Right lung (tissue), 5 donors: ENCODE results near the gene RABGAP1L. TPM values are rescaled to one million over a fixed set of nuclear protein-coding genes. Genes with fewer than 3 reads are reported as not detected.
"Not testable (repeated sequence)": the region's sequence is repeated elsewhere in the genome, so short reads cannot be mapped to it uniquely, and the experiment has no call there.

ENCODE experiments used
- DNase-seq, 2 donors: peaks; one replicate each; pipeline ENCODE4 v3.0.0-alpha.2; 2013
- polyA plus RNA-seq, 5 donors: library from polyadenylated mRNA; unstranded; fragments of 120-200 nt; gene quantifications; one replicate each; pipeline versions ENCODE4 v1.2.1 to v1.2.3, GENCODE V29; 2013; ENCODE audit warnings: inconsistent platforms in 1 of 5, low replicate concordance in 1 of 5; ENCODE audit not compliant: insufficient read length in 5 of 5, insufficient read depth in 1 of 5

The RABGAP1L gene
- polyA plus RNA-seq, 5 donors, result 27.7 to 49.6 (median 45.4) TPM

DNA sequence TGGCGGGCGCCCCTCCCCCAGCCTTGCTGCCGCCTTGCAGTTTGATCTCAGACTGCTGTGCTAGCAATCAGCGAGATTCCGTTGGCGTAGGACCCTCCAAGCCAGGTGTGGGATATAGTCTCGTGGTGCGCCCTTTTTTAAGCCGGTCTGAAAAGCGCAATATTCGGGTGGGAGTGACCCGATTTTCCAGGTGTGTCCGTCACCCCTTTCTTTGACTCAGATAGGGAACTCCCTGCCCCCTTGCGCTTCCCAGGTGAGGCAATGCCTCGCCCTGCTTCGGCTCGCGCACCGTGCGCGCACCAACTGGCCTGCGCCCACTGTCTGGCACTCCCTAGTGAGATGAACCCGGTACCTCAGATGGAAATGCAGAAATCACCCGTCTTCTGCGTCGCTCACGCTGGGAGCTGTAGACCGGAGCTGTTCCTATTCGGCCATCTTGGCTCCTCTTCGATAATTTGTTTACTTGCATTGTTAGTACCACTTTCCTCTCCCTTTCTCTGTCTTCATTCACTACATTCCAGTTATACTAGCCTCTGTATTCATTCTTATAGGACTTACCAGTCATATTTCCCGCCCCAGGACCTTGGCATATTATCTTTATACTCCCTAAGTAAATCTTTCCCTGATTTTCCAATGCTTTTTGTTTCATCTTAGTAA lies 79.7 kb downstream of the RABGAP1L start:
- not testable (repeated sequence) for DNase-seq

DNA sequence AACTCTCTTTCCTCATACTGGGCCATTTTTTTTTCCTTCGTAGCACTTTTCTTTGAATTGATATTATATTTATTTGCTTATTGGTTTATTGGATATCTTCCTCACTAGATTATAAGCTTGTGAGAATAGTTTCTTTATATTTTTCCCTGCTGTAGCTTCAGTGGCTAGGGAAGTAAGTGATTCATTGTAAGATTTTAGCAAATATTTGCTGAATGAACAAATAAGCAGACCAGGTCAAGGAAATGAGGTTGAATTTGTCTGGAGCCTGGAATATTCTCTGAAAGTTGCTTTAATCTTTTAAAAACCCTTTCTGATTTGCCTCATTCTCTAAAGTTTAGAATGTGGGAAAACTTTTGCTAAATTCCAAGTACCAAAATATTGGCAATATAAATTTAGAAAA lies 80.2 kb downstream of the RABGAP1L start:
- no peak for DNase-seq

DNA sequence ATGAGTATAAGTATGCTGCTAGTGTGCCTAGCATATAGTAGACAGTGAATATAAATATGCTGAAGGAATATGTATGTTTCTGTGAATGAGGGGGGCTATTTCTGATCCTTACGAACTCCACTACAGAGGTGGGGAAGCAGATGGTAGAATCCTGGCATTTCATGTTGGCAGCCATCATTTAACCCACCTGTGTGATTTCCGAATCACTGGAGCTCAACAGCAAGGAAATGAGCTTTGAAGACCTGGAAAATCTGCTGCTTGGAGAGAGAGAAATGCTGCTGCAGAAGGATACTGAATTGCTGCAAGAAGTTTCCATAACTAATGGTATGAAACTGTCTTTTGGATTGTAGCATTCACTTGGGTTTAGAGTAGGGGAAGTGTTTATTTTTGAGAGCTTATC lies 83.5 kb downstream of the RABGAP1L start:
- DNase-seq, result no peak

DNA sequence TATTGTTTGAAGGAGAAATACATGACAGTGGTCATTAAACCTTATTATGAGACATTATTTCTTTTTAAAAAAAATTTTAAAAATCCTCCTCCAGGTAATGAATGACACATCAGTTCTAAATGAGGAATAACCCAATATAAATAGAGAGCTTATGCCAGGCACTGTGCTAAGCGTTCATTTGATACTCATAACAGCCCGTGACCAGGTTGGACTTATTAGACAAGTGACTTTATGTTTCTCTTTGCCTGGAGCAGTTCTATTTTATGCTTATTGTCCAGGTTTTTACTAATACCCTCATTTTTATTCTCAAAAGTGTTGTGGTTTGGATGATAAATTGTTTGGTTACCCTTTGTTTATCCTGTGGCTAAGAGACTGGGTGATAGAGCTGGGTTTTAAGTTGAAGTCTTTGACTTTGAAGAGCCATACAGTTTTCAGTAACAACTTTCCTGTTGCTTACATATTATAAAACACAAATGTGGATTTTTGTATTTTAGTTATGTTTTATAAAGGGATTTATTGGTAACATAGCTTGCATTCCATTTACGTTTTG lies 84.2 kb downstream of the RABGAP1L start:
- no peak for DNase-seq

DNA sequence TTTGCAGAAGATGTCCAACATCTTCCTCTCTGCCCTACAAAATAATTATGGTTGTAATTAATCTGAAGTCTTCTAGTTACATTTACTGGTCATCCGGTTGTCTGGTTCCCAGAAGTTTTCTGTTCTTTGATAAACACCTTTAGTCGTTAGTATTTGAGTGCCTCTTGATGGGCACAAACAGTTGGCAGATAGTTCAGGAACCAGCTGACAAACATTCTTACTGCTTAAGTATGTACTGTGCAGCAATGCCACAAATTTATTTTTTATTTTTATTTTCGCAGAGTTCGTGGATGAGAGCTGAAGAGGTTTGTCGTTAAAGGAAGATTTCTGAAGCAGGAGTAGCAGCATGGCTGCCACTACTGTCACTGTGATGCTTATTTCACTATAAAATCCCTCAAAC lies 84.7 kb downstream of the RABGAP1L start:
- DNase-seq, result no peak

DNA sequence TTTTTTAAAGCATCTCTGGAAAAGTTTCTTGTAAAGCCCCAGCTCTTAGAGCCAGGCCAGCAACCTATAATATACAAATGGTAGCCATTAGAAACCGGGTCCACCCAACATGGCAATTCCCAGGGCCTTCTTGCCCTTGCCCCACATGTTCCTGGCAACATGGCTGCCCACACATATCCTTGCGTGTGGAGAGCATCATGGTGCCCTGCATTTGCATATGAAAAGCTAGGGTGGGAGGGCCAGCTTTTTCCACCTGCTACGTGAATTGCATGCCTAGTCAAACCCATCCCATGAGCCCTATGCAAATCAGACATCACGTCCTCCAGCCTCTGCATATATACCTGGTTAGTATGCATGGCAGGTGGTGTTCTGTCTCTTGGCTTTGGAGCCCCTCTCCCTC lies 88.2 kb downstream of the RABGAP1L start:
- no peak for DNase-seq

DNA sequence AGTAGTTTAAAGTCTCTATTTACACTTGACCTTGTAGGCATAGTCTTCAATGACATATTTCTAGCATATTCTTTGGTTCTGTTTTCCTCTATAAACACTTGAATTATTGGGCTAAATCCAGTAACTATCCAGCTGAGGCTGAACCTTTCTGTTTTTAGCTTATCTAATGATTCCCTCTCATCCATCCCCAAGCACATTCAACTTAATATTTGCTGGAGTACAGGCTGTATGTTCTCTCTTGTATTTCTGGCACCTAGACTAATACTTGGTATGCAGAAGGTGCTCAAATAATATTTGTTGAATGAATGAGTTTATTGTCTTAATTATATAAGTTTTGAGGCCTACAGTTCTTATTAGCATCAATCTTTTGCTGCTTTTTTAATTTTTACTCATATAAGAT lies 88.7 kb downstream of the RABGAP1L start:
- DNase-seq, result no peak

DNA sequence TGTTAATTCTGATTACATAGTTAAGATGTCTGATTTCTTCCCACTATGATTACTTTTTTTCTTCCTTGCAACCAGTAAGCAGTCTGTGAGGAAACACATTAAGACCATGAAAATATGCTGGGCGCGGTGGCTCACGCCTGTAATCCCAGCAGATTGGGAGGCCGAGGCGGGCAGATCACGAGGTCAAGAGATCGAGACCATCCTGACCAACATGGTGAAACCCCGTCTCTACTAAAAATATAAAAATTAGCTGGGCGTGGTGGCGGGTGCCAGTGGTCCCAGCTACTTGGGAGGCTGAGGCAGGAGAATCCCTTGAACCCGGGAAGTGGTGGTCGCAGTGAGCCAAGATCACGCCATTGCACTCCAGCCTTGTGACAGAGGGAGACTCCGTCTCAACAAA lies 97.1 kb downstream of the RABGAP1L start:
- not testable (repeated sequence) for DNase-seq

DNA sequence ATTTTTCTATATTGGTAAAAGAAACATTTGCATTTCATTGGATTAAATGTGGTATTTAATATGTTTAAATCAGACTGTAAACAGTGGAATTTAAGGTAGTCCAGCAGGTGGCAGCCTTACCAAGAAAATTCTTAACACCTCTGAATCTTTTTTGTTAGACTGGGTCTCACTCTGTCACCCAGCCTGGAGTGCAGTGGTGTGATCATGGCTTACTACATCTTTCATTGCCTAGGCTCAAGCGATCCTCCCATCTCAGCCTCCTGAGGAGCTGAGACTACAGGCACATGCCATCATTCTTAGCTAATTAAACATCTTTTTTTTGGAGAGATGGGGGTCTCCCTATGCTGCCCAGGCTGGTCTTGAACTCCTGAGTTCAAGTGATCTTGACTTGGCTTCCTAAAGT lies 98.8 kb downstream of the RABGAP1L start:
- no peak for DNase-seq

DNA sequence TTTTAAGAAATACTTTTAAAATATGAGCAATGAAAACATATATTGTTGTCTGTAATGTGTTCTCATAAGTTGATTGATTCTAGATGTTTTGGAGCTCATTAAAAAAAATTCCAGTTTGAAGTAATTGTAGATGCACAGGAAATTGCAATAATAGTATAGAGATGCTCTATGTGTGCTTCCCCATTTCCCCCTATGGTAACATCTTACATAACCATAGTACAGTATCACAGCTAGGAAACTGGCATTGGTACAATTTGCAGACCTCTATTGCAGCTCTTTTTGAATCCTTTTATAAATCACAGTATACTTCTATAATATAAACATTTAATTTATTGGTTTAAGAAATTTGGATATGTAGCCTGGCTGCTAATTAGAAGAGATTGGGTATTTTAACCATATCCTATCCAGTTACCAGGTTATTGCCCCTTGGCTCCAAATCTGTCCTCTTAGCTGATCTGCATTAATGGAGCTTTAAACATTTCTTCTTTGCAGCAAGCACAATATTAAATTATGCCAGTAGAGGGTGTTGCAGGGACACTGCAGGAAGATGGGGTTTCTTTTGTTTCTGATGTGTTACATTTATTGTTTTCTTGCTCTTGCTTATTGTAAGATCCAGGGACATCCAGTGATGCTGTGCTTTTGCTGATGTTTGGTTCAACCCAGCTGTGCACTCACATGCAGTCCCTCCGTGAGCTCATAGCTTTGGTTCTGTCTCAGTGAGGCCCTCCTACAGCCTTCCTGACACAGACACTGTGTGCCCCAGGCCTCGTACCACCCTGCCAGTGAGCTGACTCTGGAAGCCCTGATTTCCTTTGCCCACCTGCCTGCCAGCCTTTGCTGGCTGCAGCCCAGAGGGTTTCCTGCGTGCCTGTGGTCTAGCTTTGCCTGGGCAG lies 103.3 kb downstream of the RABGAP1L start:
- DNase-seq, result peak; percentile 32 to 55

DNA sequence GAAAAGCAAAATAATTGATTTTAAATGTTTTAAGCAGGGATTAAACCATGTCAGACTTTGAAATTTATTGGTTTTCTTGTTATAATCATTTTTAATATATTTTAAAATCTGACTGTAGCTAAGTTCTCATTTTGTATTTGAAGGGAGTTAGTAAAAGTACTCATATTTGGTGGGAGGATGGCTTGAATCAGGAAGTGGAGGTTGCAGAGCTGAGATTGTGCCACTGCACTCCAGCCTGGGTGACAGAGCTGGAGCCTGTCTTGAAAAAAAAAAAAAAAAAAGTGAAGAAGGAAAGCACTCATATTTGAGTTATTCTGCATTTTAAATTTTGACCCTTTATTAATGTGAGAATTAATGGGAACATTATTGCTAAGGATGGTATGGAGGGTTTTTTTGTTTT lies 106.0 kb downstream of the RABGAP1L start:
- DNase-seq, result no peak

DNA sequence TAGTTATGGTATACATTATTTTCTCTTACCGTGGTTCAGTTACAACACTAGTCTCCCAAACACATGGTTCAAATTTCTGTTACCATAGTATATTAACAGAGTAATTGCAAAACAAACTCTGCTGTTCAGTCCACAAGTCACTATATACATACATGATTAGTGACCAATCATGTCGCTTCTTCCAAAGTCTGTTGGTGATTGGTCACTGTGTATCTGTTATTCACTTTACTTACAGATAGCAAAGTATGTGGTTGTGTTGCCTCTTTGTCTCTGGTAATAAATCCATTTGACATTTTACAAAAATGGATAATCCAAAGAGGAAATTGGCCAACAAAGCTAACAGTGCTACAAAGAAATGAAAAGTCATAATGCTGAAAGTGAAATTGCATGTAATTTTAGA lies 107.2 kb downstream of the RABGAP1L start:
- DNase-seq, result no peak

DNA sequence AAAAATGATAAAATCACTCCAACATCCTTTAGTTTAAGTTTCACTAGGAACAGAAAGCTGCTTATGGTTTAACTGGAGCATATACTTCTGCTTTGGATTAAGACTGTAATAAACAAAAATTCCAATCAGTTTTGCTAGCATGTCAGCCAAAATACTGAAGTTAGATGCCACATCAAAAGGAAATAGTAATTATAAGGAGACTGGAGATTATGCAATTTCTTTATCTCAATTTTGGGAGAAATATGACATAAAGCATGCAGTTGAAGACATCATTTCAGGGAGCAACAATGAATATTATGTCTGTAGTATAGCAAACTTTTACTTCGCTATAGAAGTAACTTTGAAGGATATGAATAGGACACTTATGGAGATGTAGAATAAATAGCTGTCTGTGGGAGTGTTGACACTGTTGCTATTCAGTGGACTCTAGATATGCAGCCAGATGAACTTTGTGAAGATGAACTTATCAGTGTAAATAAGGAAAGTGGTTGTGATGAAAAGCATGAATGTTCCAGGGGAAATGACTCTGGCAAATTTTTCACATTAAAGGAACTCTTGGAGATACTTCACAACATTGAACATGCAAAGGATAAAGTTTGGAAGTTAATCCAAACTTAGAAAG lies 107.8 kb downstream of the RABGAP1L start:
- DNase-seq, result peak; percentile 26 to 31

DNA sequence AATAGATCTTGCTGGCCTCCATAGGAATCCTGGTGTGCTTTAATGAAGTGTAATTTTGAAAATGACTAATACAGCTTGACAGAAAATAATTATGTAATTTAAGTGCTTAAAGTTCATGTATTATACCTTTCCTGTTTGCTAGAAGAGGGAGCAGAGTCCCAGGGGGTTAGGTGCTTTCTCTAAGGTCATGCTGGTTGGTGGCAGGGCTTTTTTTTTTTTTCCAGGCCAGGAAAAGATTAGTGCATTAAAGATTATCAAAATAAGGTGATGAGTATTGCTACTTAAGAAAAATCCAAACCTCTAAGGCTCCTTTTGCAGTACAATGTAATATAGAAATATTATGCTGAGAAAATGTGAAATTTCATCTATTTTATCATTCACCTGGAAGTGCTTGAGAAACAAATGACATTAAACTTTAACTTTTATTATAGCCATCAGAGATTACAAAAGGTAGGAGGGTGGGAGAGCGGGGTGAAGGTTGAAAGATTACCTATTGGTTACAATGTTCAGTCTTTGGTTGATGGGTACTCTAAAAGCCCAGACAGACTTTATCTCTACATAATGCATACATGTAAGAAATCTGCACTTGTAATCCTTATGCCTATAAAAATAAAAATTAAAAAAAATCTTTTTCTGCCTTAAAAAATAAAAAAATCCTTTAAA lies 110.8 kb downstream of the RABGAP1L start:
- DNase-seq, result no peak

DNA sequence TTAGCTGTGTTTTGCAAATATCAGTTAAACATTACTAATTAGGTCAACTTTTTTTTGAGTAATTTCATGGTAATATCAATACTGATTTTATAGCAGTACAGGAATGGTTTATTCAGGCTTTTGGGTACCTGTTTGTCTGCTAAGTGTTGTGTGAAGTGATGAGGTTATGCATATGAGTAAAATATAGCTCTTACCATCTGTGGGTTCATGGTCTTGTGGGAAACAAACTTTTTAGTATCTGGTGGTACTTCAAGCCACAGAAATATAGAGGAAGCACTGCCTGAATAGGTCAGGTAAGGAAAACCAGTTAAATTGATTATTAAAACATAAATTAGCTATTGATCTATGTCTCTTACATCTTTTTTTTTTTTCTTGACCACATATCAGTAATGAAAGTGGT lies 113.9 kb downstream of the RABGAP1L start:
- DNase-seq, result no peak

DNA sequence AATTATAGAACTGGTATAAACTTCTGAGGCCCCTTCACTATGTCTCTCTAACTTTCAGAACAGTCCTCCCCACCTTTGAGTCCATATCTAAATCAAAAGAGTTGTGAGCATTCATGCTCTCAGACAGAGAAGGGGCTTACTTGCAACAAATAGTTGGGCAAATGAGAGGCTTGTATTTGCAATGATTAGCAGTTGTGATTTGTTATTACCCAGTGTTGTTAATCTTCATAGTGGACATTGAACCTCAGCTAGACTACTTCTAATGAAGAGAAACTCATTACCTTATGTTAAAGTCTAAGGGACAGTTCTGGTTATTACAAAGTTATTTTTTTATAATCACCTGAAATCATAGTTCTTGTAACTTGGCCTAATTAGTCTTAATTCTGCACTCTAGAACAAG lies 114.5 kb downstream of the RABGAP1L start:
- DNase-seq, result no peak

DNA sequence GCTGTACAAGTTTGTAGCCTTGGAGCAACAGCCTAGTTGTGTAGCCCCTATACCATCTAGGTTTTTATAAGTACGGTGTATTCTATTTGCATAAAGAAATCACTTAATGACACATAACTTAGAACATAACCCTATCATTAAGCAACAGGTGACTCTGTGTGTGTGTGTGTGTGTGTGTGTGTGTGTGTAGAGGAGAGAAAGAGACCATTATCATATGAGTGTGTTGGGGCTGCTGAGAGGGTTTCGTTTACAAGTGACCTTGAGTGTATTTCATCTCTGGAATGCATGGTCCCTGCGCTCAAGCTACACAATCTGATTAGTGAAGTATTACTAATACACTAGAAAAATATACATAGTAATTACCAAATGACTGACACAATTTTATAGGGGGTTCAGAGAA lies 115.1 kb downstream of the RABGAP1L start:
- DNase-seq, result no peak

DNA sequence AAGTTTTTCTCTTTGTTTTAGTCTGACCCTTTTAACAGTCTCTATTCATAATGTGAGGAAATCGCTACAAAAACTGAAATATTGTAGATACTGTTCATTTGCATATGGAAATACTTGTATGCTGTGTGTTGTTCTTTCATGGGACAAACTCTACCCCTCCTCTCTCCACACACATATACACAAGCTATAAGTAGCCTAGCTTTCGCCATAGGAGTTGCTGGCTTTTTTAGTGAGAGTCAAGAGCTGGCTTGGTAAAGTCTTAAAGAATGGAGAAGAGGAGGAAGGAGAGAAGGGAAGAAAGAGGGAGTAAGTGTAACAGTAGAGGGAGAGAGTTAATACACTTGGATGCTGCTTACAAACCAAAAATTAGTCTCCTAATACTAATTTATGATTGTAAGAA lies 115.6 kb downstream of the RABGAP1L start:
- no peak for DNase-seq

DNA sequence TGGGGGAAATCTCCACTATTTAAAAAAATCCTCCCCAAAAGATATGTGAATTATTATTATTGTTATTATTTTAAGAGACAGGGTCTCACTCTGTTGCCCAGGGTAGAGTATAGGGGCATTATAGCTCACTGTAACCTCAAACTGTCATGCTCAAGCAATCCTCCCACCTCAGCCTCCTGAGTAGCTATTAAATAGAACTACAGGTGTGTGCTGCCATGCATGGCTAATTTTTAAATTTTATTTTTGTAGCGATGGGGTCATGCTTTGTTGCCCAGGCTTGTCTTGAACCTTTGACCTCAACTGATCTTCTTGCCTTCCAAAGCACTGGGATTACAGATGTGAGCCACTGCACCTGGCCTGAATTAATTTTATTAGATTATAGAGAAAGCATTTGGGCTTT lies 116.8 kb downstream of the RABGAP1L start:
- DNase-seq, result no peak

DNA sequence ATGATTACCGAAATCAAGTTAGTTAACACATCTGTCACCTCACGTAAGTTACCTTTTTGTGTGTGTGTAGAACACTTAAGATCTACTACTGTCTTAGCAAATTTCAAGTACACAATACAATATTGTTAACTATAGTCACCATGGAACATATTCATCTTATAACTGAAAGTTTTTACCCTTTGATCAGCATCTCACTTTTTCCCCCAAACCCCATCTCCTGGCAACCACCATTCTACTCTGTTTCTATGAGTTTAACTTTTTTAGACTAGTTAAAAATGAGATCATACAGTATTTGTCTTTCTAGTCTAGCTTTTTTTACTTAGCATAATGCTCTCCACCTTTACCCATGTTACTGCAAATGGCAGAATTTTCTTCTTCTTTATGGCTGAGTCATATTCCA lies 124.7 kb downstream of the RABGAP1L start:
- no peak for DNase-seq

DNA sequence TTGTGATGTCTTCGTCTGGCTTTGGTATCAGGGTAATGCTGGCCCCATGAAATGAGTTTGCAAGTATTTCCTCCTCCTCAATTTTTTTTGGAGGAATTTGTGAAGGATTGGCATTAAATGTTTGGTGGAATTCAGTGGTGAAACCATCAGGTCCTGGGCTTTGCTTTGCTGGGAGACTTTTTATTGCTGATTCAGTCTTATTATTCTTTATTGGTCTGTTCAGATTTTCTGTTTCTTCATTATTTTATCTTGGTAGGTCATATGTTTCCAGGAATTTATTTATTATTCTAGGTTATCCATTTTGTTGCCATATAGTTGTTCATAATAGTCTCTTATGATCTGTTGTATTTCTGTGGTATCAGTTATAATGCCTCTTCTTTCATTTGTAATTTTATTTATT lies 126.7 kb downstream of the RABGAP1L start:
- no peak for DNase-seq
